OCI-LY1 (cell line): ENCODE results near the gene TMEM247.

Experiments
- EZH2 ChIP-seq: fragments of 200-600 bp; sonication (generic), shearing (Covaris generic); IDR thresholded peaks from 2 replicates; pipeline ENCODE4 v1.8.0; 2017; ENCODE audit warnings: borderline replicate concordance, mixed run types, mild to moderate bottlenecking, antibody characterized with exemption, low read length, moderate library complexity, mixed read lengths
- TF ChIP-seq, protein P1 (sequence below): fragments of 200-600 bp; sonication (generic), shearing (Covaris generic); IDR thresholded peaks from 2 replicates; pipeline ENCODE4 v1.5.1; 2017; ENCODE audit warnings: mild to moderate bottlenecking, antibody characterized with exemption, low read length, moderate library complexity, mixed read lengths

DNA sequence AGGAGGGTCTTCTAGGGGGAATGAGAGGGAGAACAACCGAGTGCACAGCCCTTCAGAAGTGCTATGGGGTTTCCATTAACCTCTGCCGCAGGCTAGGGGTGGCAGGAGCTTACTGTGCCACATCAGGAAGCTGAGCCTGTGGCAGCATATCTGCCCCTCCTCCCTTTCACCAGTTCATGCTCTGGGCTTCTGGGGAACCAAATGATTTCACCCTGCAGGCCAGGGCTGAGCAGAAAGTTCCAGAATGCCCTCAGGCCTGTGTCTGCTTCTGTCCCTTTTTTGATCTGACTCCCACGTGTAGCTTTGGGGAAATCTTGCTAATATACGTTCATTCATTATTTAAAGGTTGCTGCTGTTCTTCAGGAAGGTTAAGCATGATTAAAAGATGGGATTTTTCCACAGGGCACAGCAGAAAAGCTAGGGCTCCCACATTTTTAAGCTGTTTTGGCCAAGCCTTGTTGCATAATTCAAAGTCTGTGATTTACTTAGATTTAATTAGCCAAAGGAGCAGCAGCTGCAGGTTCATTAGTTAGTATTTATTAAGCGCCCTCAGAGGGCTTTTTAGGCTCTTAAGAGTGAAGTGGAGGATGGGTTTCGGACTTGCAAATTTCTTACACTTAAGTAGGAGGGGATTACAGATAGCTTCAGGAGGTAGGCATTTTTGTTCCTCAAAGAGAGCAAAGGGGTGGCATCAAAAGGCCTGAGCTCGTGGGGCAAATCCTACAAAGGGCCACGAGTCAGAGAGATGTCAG is 10.2 kb downstream of the TMEM247 start:
- TF ChIP-seq, protein P1, sequence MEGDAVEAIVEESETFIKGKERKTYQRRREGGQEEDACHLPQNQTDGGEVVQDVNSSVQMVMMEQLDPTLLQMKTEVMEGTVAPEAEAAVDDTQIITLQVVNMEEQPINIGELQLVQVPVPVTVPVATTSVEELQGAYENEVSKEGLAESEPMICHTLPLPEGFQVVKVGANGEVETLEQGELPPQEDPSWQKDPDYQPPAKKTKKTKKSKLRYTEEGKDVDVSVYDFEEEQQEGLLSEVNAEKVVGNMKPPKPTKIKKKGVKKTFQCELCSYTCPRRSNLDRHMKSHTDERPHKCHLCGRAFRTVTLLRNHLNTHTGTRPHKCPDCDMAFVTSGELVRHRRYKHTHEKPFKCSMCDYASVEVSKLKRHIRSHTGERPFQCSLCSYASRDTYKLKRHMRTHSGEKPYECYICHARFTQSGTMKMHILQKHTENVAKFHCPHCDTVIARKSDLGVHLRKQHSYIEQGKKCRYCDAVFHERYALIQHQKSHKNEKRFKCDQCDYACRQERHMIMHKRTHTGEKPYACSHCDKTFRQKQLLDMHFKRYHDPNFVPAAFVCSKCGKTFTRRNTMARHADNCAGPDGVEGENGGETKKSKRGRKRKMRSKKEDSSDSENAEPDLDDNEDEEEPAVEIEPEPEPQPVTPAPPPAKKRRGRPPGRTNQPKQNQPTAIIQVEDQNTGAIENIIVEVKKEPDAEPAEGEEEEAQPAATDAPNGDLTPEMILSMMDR: no peak
- no peak for TF ChIP-seq EZH2
